ENCODE measurements around the gene IRS2.

DNA sequence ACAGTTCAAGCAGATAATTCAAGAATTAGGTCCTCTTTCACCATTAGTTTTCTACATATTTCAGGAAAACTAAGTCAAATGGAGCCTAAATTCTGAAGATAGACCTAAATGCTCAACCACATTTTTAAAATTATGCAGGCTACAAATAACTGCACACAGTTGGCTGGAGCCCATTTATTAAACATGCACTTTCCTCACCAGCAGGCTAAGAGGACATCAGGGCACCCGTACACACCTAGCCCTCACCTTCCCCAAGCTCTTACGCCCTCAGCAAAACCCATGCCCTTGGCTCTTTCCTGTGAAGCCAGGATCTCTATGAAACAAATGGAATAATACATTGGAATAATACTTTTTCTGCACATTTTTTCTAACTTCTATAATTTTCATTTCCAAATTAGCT lies 18.2 kb downstream of the IRS2 start:
- TF ChIP-seq, protein P1, sequence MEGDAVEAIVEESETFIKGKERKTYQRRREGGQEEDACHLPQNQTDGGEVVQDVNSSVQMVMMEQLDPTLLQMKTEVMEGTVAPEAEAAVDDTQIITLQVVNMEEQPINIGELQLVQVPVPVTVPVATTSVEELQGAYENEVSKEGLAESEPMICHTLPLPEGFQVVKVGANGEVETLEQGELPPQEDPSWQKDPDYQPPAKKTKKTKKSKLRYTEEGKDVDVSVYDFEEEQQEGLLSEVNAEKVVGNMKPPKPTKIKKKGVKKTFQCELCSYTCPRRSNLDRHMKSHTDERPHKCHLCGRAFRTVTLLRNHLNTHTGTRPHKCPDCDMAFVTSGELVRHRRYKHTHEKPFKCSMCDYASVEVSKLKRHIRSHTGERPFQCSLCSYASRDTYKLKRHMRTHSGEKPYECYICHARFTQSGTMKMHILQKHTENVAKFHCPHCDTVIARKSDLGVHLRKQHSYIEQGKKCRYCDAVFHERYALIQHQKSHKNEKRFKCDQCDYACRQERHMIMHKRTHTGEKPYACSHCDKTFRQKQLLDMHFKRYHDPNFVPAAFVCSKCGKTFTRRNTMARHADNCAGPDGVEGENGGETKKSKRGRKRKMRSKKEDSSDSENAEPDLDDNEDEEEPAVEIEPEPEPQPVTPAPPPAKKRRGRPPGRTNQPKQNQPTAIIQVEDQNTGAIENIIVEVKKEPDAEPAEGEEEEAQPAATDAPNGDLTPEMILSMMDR (IDR thresholded peaks at IDR 0.05), result no peak
- no peak for TF ChIP-seq POLR2AphosphoS5 (IDR thresholded peaks at IDR 0.05)

Measured in upper lobe of left lung (tissue), 4 donors.